Fibroblast of skin of left biceps (primary cell): Measurements from ENCODE around the gene APOL6.

Source experiments
- DNase-seq, 2 experiments: peaks; one replicate each; pipeline ENCODE4 v3.0.0-alpha.2; 2013; ENCODE audit warnings: low read depth in 2 of 2

Gene APOL6, protein sequence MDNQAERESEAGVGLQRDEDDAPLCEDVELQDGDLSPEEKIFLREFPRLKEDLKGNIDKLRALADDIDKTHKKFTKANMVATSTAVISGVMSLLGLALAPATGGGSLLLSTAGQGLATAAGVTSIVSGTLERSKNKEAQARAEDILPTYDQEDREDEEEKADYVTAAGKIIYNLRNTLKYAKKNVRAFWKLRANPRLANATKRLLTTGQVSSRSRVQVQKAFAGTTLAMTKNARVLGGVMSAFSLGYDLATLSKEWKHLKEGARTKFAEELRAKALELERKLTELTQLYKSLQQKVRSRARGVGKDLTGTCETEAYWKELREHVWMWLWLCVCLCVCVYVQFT

GRCh38 chr22:35648066-35649025, at the start of gene APOL6:
Gene APOL6 (plus strand): TSS chr22:35648446. CDS start chr22:35656426, 7,980 bp downstream.
- peak in 1 of 2 experiments; percentile 37 for DNase-seq

GRCh38 chr22:35599364-35599763, 48.9 kb upstream of the APOL6 start:
- DNase-seq: no peak

DNA sequence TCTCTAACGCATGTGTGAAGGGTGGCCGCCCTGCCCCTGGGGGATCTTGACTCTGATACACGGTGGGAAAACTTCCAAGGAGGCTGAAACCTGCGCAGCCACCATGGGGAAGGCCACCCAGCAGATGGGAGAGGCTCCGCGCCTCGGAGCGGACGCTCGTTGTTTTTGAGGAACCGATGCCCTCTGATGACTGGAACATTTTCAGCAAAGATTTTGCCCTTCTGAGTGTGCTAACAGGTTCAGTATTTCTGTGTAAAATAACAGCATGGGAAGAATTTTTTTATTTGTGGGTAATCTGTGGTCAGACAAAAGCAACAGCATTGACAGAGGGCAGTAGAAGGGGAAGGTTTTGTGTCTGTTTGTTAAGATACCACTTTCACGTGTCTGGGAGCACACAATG, 47.8 kb upstream of the APOL6 start:
- no peak for DNase-seq

- no peak for DNase-seq
These were observed 47.1 kb upstream of the APOL6 start for GRCh38 chr22:35601013-35601580.

GRCh38 chr22:35601743-35602615, 46.3 kb upstream of the APOL6 start:
- peak in 1 of 2 experiments; percentile 23 for DNase-seq

DNA sequence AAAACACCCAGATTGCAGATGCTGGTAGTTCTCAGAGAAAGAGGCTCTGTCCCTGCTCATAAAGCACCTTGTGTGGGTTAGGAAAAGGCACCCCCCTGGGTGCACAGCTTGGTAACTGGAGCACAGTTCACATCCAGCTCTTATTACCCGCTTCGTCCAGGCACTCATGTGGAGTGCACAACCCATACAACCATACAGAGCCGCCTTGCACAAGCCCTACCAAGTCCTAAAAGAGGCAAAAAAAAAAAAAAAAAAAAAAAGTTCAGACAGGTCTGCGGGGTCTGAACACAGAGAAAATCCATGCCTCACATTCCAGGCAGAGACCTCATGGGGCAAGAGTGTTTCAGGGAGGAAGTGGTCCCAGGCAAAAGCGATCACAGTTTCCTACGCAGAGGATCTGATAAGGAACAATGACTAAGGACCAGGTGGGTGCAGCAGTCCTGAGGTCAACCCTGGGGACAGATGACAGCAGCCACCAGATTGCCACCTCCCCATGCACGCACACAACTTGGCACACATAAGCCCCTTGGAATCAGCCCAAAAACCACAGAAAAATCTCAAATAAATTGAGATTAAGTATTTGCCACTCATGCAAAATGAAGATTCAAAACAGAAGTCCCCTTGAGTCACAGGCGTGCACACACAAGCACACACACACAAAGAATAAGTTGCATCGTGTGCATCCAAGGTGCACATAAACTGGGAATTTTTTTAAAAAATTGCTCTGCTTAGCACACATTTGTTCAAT, 43.5 kb upstream of the APOL6 start:
- DNase-seq: no peak

DNA sequence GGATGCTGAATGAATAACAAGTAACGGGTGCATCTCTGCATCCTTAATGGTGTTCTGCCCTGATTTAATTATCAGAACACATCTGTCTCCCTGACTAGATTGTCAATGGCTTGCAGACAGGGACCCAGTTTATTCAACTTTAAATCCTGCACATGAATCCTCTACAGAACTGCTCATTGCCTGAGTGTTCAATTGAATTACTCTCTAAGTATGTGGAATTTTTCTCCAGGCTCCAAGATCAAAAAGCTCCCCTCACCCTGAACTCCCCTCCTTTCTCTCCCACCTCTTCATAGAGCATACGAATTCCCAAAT, 42.9 kb upstream of the APOL6 start:
- DNase-seq: no peak

DNA sequence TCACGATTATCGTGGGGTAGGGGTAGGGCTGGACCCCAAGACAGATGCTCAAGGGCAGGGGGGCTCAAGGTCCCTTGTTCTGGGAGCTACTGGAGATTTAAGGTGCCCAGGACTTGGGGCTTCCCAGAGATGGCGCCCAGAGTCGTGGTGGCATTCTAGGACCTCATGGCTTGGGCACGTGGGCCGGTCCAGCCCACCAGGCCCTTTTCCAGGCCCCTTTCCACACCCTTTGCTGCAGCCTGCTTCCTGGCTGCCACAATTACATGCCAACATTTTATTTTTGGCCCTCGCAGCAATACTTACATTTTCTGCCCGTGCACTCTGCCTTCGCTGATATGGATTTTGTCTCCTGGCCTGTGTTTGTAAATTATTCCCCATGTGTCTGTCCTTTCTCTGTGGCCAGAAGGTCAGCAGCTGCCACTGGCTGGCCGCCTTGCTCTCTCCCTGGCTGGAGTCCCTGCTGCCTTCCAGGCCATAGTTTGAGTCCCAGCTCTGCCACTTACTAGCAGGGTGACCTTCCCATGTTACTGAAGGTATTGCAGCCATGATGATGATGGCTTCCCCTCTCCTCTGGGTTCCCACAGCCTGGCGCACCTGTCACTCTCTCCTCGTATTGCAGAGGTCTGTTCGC, 42.3 kb upstream of the APOL6 start:
- DNase-seq: no peak

- no peak for DNase-seq
These were observed 41.3 kb upstream of the APOL6 start for GRCh38 chr22:35606916-35607315.

GRCh38 chr22:35608088-35608487, 40.2 kb upstream of the APOL6 start:
- DNase-seq: no peak

GRCh38 chr22:35609261-35609660, 39.0 kb upstream of the APOL6 start:
- DNase-seq: no peak

DNA sequence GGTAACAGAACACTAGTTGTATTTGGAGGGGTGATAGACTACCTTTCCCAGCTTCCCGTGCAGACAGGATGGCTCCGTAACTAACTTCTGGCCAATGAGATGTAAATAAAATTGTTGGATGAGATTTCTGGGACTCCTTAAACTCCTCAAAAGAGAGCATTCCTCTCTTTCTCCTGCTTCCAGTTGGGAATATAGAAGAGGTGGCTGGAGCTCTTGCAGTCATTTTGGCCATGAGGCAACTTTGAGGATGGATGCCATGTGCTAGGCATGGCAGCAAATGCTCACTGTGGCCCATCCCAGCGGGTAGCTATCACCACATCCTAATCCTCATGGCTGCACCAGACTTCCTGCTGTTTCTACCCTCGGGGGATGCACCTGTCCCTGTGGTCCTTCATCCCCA, 38.5 kb upstream of the APOL6 start:
- DNase-seq: no peak

DNA sequence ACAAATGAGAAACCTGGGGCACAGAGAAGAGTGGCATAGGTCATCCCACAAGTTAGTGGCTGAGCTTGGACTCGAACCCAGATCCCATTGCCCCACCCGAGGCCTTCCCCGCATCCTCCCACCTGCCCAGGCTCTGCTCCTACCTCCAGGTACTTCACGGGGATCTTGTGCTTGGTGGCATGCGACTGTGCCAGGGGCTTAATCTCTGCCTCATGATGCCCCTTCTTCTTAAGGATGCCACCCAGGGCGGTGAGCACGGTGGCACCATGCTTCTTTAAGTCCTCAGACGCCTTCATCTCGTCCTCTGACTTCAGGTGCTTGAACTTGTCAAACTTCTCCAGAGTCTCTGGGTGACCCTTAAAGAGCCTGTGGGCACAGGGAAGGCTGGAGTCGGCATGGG, 37.5 kb upstream of the APOL6 start:
- DNase-seq: no peak

DNA sequence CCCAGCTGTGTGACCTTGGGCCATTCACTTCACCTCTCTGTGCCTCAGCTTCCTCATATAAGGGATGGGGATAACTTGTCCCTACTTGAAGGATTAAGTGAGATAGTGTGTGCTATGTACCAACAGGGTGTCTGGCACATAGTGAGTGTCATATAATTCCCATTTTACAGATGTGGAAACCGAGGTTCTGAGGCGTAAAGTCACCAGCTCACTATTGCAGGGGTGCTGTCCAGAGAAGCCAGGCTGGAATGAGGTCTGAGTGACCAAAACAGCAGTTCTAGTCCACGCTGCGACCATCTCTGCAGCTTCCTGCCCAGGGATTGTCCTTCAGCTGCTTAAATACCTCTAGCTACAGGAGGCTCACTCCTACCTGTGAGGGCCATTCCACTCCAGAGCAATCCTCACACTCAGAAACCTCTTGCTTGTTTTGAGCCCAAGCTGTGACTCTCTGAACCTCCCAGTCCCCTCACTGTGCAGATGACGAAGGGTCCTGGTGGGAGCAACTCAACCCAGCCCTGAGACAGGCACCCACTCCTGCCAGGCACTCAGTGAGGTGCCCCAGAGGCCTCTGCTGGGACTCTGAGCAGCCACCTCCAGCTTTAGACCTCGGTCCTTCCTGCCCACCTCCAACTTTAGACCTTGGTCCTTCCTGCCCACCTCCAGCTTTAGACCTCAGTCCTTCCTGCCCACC, 36.9 kb upstream of the APOL6 start:
- DNase-seq: no peak

DNA sequence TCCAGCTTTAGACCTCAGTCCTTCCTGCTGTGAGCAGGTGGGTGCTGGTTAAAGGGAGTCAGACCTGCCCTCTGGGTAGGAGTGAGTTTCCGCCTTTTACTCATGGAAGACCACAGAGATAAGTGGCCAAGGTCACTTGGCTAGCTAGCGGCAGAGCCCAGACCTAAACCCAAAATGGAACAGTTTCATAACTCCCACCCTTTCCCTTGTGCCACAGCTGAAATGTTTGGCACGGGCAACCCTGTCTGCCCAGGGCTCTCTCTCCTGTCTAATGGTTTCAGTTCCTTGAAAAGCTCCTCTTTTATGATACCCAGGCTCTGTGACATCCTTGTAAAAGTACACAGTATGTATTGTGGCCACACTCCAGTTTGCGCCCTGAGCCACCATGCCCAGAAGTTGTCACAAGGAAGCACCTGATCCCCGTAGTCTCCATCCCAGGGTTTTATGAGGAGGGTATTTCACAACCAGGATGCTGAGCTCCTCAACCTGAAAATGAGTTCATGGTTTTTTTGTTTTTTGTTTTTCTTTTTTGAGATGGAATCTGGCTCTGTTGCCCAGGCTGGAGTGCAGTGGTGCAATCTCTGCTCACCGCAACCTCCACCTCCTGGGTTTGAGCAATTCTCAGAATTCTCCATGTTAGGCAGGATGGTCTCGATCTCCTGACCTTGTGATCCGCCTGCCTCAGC, 36.2 kb upstream of the APOL6 start:
- DNase-seq: no peak

DNA sequence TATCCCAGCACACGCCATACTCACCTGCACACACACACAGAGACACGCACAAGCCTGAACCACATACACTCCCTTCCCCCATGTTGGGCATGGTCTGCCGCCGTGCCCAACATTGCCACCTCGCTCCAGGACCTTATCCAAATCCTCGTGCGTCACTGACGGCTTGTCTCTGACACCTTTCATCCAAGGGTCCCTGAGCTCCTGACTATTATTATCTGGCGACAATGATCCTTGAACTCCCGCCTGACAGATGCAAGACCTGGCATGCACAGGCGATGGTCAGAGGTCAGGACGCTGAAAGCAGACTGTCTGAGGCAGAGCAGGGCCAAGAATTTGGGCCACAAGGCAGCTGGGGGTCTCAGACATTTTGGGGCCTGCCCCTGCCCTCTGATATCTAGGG, 35.3 kb upstream of the APOL6 start:
- no peak for DNase-seq

DNA sequence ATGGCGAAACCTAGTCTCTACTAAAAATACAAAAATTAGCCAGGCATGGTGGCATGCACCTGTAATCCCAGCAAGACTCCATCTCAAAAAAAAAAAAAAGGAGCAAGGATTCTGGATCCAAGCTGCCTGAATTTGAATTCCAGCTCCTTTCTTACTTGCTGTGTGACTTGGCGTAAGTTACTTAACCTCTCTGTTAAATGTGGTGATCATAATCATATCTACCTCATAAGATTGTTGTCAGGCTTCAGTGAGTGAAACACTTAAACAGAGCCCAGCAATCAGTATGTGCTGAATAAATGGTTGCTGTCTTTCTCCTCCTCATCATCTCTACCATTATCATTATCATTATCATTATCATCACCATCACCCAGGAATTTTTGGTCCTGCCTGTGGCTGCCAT, 33.8 kb upstream of the APOL6 start:
- DNase-seq: no peak

- DNase-seq: no peak
These were observed 33.1 kb upstream of the APOL6 start for GRCh38 chr22:35615156-35615555.

DNA sequence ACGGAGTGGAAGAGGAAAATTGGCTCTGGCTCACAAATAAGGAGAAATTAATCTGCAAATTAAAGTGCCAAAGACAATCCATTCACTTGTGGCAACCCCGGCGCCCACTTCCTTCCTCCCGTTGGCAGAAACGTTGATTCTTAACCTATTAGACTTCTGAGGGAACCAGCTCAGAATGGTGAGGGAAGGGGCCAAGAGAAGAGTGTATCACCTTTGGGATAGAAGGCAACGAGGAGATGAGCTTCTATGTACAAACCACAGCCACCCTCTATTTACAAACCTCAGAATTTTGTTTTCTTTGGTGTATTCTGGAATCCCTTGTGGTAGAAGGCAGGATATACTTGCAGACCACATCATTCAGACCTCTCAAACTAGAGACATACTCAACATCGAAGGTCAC, 32.2 kb upstream of the APOL6 start:
- DNase-seq: no peak
